B cell (primary cell): ENCODE data around the gene SLC9C1. TPM values are rescaled to one million over a fixed set of nuclear protein-coding genes. Genes with fewer than 3 reads are reported as not detected.

Source experiments
- ATAC-seq: fragments of 200-7000 bp; cut with Tn5 transposase; one replicate; pipeline ENCODE4 v1.10.0; 2021; ENCODE audit warnings: low read depth, mild to moderate bottlenecking, moderate number of reproducible peaks, moderate library complexity
- CTCF ChIA-PET: fragments of 350-600 bp; sonication (Branson Sonifier 250); formaldehyde crosslinking; loops from one replicate; lab custom pipeline; 2021; ENCODE audit warnings: antibody characterized with exemption, inconsistent platforms; lab: Charles Lee
- POLR2A ChIA-PET: fragments of 350-600 bp; sonication (Branson Sonifier 250); formaldehyde crosslinking; loops from one replicate; lab custom pipeline; 2021; ENCODE audit warnings: antibody characterized with exemption; lab: Charles Lee
- DNase-seq: peaks from one replicate; pipeline ENCODE4 v3.0.0; 2013
- H2AFZ ChIP-seq: 2 replicates; pipeline ENCODE4 v1.6.1; 2012; ENCODE audit warnings: mild to moderate bottlenecking, low read depth, low read length; ENCODE audit not compliant: insufficient read depth, poor library complexity, severe bottlenecking
- H3K27ac ChIP-seq, 2 donors: 1 replicate in 1 of 2; 2 replicates in 1 of 2; pipeline ENCODE4 v1.5.1; 2012 to 2013; ENCODE audit warnings: low read length in 2 of 2, mild to moderate bottlenecking in 2 of 2, moderate library complexity in 1 of 2
- H3K27me3 ChIP-seq, 4 experiments: fragments of 200-600 bp in 1 of 4; sonication (generic) in 1 of 4; replicated peaks in 1 of 4; 1 replicate in 2 of 4; 2 replicates in 2 of 4; pipeline versions ENCODE4 v1.6.1 to v1.7.0; 2013 to 2016; ENCODE audit warnings: low read length in 3 of 4, mild to moderate bottlenecking in 2 of 4, mixed read lengths in 1 of 4, moderate library complexity in 1 of 4; ENCODE audit not compliant: insufficient read depth in 4 of 4, control insufficient read depth in 3 of 4; ENCODE audit errors: control extremely low read depth in 1 of 4
- H3K36me3 ChIP-seq, 2 experiments: replicated peaks in 1 of 2; 1 replicate in 1 of 2; 2 replicates in 1 of 2; pipeline versions ENCODE4 v1.6.1 to v1.7.1; 2013; ENCODE audit warnings: low read length in 1 of 2; ENCODE audit not compliant: insufficient read depth in 2 of 2, control insufficient read depth in 1 of 2; ENCODE audit errors: control extremely low read depth in 1 of 2, extremely low read depth in 1 of 2
- H3K4me1 ChIP-seq, 2 donors: fragments of 200-600 bp in 1 of 2; sonication (generic) in 1 of 2; 1 replicate in 1 of 2; 2 replicates in 1 of 2; pipeline versions ENCODE4 v1.5.1 to v1.6.1; 2013 to 2017; ENCODE audit warnings: low read length in 2 of 2; ENCODE audit not compliant: control insufficient read depth in 2 of 2, insufficient read depth in 2 of 2
- H3K4me2 ChIP-seq: replicated peaks from 2 replicates; pipeline ENCODE3; 2012; ENCODE audit warnings: mild to moderate bottlenecking, low read depth, low read length; ENCODE audit not compliant: poor library complexity, severe bottlenecking
- H3K4me3 ChIP-seq, 5 experiments: fragments of 200-600 bp in 1 of 5; sonication (generic) in 1 of 5; 1 replicate in 3 of 5; 2 replicates in 2 of 5; pipeline versions ENCODE4 v1.5.1 to v1.7.0; 2011 to 2016; ENCODE audit warnings: low read length in 4 of 5, mild to moderate bottlenecking in 4 of 5, low read depth in 2 of 5, control low read depth in 1 of 5, moderate library complexity in 1 of 5; ENCODE audit not compliant: insufficient read depth in 1 of 5; ENCODE audit errors: control extremely low read depth in 1 of 5, extremely low read depth in 1 of 5
- H3K79me2 ChIP-seq: fragments of 200-600 bp; sonication (generic); one replicate; pipeline ENCODE4 v1.6.0; 2016; ENCODE audit warnings: low read length; ENCODE audit not compliant: control insufficient read depth, insufficient read depth
- H3K9ac ChIP-seq: fragments of 200-600 bp; sonication (generic); 2 replicates; pipeline ENCODE4 v1.6.1; 2017; ENCODE audit warnings: mild to moderate bottlenecking, low read length, moderate library complexity
- H3K9me3 ChIP-seq, 3 donors: one replicate each; pipeline versions ENCODE4 v1.6.1 to v1.7.1; 2013; ENCODE audit warnings: low read length in 2 of 3; ENCODE audit not compliant: control insufficient read depth in 2 of 3, insufficient read depth in 1 of 3; ENCODE audit errors: control extremely low read depth in 1 of 3
- H4K20me1 ChIP-seq: 2 replicates; pipeline ENCODE4 v1.6.0; 2012; ENCODE audit warnings: mild to moderate bottlenecking, low read length; ENCODE audit not compliant: insufficient read depth, control insufficient read depth, poor library complexity, severe bottlenecking
- H3K27ac Mint-ChIP-seq: one replicate; pipeline ENCODE4 v1.8.0; 2021; ENCODE audit warnings: mixed read lengths
- H3K27me3 Mint-ChIP-seq: one replicate; pipeline ENCODE4 v1.8.0; 2021; ENCODE audit warnings: mixed read lengths
- H3K4me1 Mint-ChIP-seq: one replicate; pipeline ENCODE4 v1.8.0; 2021; ENCODE audit warnings: mixed read lengths
- H3K4me3 Mint-ChIP-seq: one replicate; pipeline ENCODE4 v1.8.0; 2021; ENCODE audit warnings: mixed read lengths
- H3K9me3 Mint-ChIP-seq: one replicate; pipeline ENCODE4 v1.8.0; 2022; ENCODE audit warnings: mixed read lengths; ENCODE audit not compliant: insufficient read depth
- EZH2 ChIP-seq: IDR thresholded peaks from 2 replicates; pipeline ENCODE4 v1.6.1; 2012; ENCODE audit warnings: borderline replicate concordance, low read depth, mild to moderate bottlenecking, moderate library complexity, low read length; ENCODE audit not compliant: insufficient read depth, poor library complexity, severe bottlenecking
- WGBS: methylation state at CpG from one replicate; pipeline ENCODE4 v1.1.5; 2013; ENCODE audit warnings: missing lambda C conversion rate; ENCODE audit not compliant: insufficient coverage; 5-methylcytosine and 5-hydroxymethylcytosine counted together
- intact Hi-C: fragments of 100-400 bp; cut with micrococcal nuclease; formaldehyde crosslinking; loops from one replicate; pipeline ENCODE4 v1.10.0; 2022
- polyA plus RNA-seq: library from polyadenylated mRNA; depleted of rRNA; stranded (reverse); fragments of >200 nt; gene quantifications from 2 replicates; pipeline ENCODE4 v1.2.3, GENCODE V29; 2012
- total RNA-seq, 2 donors: library from RNA; stranded (reverse); fragments of 120-200 nt in 1 of 2; gene quantifications; 1 replicate in 1 of 2; 2 replicates in 1 of 2; pipeline versions ENCODE4 v1.2.3 to v1.2.4, GENCODE V29; 2013 to 2022
- TF ChIP-seq, protein P1 (sequence below): fragments of 200-600 bp; IDR thresholded peaks from one replicate; pipeline ENCODE4 v1.8.0; 2022; ENCODE audit warnings: antibody characterized with exemption, mild to moderate bottlenecking

The SLC9C1 gene
- total and polyA plus RNA-seq, 2 donors (not counting 1 experiment from before 2014, with no cell fraction given) = 0.07 to 0.49 TPM

DNA sequence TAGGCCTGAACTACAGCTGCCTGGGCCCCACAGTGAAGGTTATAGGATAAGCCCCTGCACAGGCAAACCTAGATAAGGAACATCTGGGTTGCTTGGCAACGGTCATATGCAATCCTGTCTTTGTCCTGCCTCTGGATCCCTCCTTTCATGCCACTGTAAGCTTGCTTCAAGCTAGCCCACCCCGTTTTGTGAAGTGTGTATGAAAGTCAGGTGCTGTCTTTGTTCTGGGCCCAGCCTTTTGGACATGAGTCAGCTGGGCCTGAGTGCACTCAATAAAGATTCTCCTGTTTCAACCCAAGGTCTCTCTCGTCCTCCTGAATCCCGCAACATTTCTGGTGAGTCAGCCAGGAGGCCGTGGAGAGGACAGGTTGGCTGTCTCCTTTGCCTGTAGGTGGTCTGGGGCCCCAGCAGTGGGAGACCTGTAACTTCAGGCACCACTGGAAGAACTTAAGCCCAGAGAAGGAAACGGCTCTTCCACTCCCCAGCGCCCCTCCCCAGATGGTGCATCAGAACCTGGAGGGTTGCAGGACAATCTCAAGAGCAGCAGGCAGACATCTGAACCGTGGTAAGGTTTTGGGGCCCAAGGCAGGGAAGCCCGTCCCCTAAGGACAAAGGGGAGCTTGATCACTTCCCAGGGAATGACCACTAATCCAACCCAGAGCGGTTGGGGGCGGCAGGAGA, 8.3 kb upstream of the SLC9C1 start:
- peaks cover 15% of the 10 kb centered on the region for H3K4me1 Mint-ChIP-seq
- H3K9ac ChIP-seq = no peak overlapping the region
- H3K4me1 ChIP-seq = peaks cover 32 to 34% of the 10 kb centered on the region in 2 donors
- peak overlapping the region in 1 of 2 donors; percentile 10 for H3K27ac ChIP-seq
- H3K27me3 ChIP-seq = no peaks in the 10 kb centered on the region
- H3K4me2 ChIP-seq = no peak overlapping the region
- DNase-seq (no peak), ATAC-seq (no peak)
- H3K36me3 ChIP-seq = no peaks in the 10 kb centered on the region
- 98% methylated on average over 8 of the region's 11 CpGs for WGBS
- no peaks in the 10 kb centered on the region for H3K79me2 ChIP-seq
- H3K4me3 ChIP-seq = no peak overlapping the region
- TF ChIP-seq, protein P1, sequence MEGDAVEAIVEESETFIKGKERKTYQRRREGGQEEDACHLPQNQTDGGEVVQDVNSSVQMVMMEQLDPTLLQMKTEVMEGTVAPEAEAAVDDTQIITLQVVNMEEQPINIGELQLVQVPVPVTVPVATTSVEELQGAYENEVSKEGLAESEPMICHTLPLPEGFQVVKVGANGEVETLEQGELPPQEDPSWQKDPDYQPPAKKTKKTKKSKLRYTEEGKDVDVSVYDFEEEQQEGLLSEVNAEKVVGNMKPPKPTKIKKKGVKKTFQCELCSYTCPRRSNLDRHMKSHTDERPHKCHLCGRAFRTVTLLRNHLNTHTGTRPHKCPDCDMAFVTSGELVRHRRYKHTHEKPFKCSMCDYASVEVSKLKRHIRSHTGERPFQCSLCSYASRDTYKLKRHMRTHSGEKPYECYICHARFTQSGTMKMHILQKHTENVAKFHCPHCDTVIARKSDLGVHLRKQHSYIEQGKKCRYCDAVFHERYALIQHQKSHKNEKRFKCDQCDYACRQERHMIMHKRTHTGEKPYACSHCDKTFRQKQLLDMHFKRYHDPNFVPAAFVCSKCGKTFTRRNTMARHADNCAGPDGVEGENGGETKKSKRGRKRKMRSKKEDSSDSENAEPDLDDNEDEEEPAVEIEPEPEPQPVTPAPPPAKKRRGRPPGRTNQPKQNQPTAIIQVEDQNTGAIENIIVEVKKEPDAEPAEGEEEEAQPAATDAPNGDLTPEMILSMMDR = no peak
- no peak for TF ChIP-seq EZH2
- H3K4me3 Mint-ChIP-seq = no peak overlapping the region
- no peak overlapping the region for H3K27ac Mint-ChIP-seq
- intact Hi-C loops = loop anchor here (10.0 kb wide), 1 partner anchor 433 kb away; no protein-coding TSS in a partner anchor
- no peaks in the 10 kb centered on the region for H4K20me1 ChIP-seq
- ChIA-PET CTCF (interaction anchor here (1.1 to 1.3 kb wide), 3 partner anchors 8 to 232 kb away, joined by 3 to 4 read pairs (median 3); partner anchors contain the start of gene SLC9C1), POLR2A (no interaction called here)
- peaks cover 0 to 6% (median 1%) of the 10 kb centered on the region in 3 donors for H3K9me3 ChIP-seq
- H2AFZ ChIP-seq = peak overlapping the region; percentile 30
- no peaks in the 10 kb centered on the region for H3K27me3 Mint-ChIP-seq
- H3K9me3 Mint-ChIP-seq = no peaks in the 10 kb centered on the region

DNA sequence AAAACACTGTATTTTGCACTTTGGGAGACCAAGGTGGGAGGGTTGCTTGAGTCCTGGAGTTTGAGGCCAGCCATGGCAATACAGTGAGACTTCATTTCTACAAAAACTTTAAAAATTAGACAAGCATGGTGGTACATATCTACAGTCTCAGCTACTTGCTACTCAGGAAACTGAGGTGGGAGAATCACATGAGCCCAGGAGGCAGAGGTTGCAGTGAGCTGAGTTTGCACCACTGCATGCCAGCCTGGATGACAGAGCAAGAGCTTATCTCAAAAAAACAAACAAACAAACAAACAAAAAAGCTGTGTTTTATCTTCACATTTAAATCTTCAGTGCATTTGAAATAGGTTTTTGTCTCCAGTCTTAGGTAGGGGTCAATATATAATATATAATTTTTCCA, 4.8 kb upstream of the SLC9C1 start:
- H3K27me3 Mint-ChIP-seq = no peaks in the 10 kb centered on the region
- peaks cover 27% of the 10 kb centered on the region for H3K4me1 Mint-ChIP-seq
- peaks cover 2% of the 10 kb centered on the region for H3K9me3 Mint-ChIP-seq
- H2AFZ ChIP-seq = peak overlapping the region; percentile 41
- H3K4me3 Mint-ChIP-seq = peak overlapping the region; percentile 8
- peak overlapping the region; percentile 73 for H3K4me2 ChIP-seq
- no peaks in the 10 kb centered on the region for H4K20me1 ChIP-seq
- peaks cover 31% of the 10 kb centered on the region in 2 donors for H3K4me1 ChIP-seq
- H3K79me2 ChIP-seq = no peaks in the 10 kb centered on the region
- CTCF ChIA-PET = interaction anchor here (0.7 to 1.6 kb wide), 8 partner anchors 14 to 234 kb away, joined by 3 to 4 read pairs (median 3); no protein-coding TSS in a partner anchor
- ATAC-seq (no peak), DNase-seq (no peak)
- peak overlapping the region; percentile 38 for H3K27ac Mint-ChIP-seq
- peaks cover 0 to 8% (median 1%) of the 10 kb centered on the region in 3 donors for H3K9me3 ChIP-seq
- peak overlapping the region; percentile 28 to 82 for H3K27ac ChIP-seq
- intact Hi-C loops = loop anchor here (5.0 to 10.0 kb wide), 2 partner anchors 171 to 676 kb away; partner anchors contain the start of gene CD200R1
- no peaks in the 10 kb centered on the region for H3K27me3 ChIP-seq
- no peaks in the 10 kb centered on the region for H3K36me3 ChIP-seq
- no peak overlapping the region for H3K9ac ChIP-seq
- H3K4me3 ChIP-seq = no peak overlapping the region
- POLR2A ChIA-PET = no interaction called here
- TF ChIP-seq, protein P1 = no peak
- no peak for TF ChIP-seq EZH2
